Endothelial cell (in vitro differentiated cells): ENCODE data around the gene KRTAP1-4. TPM values are rescaled to one million over a fixed set of nuclear protein-coding genes. Genes with fewer than 3 reads are reported as not detected.
"Not testable (repeated sequence)": the region's sequence is repeated elsewhere in the genome, so short reads cannot be mapped to it uniquely, and the experiment has no call there.

Experiments used
- DNase-seq: peaks from one replicate; pipeline ENCODE4 v3.0.0; 2021; ENCODE audit warnings: low spot score
- H3K27ac Mint-ChIP-seq: one replicate; pipeline ENCODE4 v1.8.0; 2021; ENCODE audit warnings: mixed read lengths, inconsistent platforms; ENCODE audit not compliant: unreplicated experiment
- H3K27me3 Mint-ChIP-seq: one replicate; pipeline ENCODE4 v1.8.0; 2021; ENCODE audit warnings: mild to moderate bottlenecking, moderate library complexity, mixed read lengths, inconsistent platforms; ENCODE audit not compliant: unreplicated experiment
- H3K36me3 Mint-ChIP-seq: one replicate; pipeline ENCODE4 v1.8.0; 2021; ENCODE audit warnings: mild to moderate bottlenecking, low read depth, mixed read lengths, inconsistent platforms; ENCODE audit not compliant: unreplicated experiment
- H3K4me1 Mint-ChIP-seq: one replicate; pipeline ENCODE4 v1.8.0; 2021; ENCODE audit warnings: mild to moderate bottlenecking, mixed read lengths, inconsistent platforms; ENCODE audit not compliant: unreplicated experiment
- H3K4me3 Mint-ChIP-seq: one replicate; pipeline ENCODE4 v1.8.0; 2021; ENCODE audit warnings: mild to moderate bottlenecking, mixed read lengths, inconsistent platforms; ENCODE audit not compliant: unreplicated experiment
- H3K9me3 Mint-ChIP-seq: one replicate; pipeline ENCODE4 v1.8.0; 2021; ENCODE audit warnings: mixed read lengths, inconsistent platforms; ENCODE audit not compliant: unreplicated experiment
- total RNA-seq: library from RNA; stranded (reverse); fragmentation: NEBNext Ultra II Directional; extraction: Animal tissue kit (Norgen Biotek cat#: 25700); gene quantifications from one replicate; pipeline ENCODE4 v1.2.1, GENCODE V29; 2021; ENCODE audit not compliant: unreplicated experiment
- TF ChIP-seq, protein P1 (sequence below): fragments of 200-600 bp; sonication (generic); IDR thresholded peaks from one replicate; pipeline ENCODE4 v1.5.0; 2021; ENCODE audit warnings: antibody characterized with exemption; ENCODE audit not compliant: unreplicated experiment

The KRTAP1-4 gene
- total RNA-seq, 1 donor from 2014 or later, result not detected

DNA sequence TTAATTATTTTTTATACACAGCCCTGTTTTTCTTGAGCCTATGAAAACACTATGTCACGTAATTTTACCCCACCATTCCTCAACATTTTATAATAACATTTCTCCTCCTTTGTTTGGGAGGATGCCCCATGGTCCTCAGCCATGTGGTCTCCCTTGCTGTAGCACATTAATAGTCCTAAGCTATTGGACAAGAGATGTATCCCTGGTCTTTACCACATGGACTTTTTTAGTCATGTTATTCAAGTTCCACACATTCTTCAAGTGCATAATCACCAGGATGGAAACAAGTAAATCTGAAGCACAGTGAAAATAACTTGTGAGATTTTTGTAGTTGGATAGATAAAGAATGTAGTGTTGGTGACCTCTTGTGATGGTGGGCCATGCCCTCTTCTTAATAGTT, 32.0 kb upstream of the KRTAP1-4 start:
- TF ChIP-seq, protein P1, sequence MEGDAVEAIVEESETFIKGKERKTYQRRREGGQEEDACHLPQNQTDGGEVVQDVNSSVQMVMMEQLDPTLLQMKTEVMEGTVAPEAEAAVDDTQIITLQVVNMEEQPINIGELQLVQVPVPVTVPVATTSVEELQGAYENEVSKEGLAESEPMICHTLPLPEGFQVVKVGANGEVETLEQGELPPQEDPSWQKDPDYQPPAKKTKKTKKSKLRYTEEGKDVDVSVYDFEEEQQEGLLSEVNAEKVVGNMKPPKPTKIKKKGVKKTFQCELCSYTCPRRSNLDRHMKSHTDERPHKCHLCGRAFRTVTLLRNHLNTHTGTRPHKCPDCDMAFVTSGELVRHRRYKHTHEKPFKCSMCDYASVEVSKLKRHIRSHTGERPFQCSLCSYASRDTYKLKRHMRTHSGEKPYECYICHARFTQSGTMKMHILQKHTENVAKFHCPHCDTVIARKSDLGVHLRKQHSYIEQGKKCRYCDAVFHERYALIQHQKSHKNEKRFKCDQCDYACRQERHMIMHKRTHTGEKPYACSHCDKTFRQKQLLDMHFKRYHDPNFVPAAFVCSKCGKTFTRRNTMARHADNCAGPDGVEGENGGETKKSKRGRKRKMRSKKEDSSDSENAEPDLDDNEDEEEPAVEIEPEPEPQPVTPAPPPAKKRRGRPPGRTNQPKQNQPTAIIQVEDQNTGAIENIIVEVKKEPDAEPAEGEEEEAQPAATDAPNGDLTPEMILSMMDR, result no peak
- no peak overlapping the region for H3K4me3 Mint-ChIP-seq
- no peak overlapping the region for H3K27ac Mint-ChIP-seq
- H3K27me3 Mint-ChIP-seq, result peaks cover 1% of the 10 kb centered on the region
- no peaks in the 10 kb centered on the region for H3K4me1 Mint-ChIP-seq
- H3K36me3 Mint-ChIP-seq, result no peaks in the 10 kb centered on the region
- no peak for DNase-seq
- no peaks in the 10 kb centered on the region for H3K9me3 Mint-ChIP-seq

DNA sequence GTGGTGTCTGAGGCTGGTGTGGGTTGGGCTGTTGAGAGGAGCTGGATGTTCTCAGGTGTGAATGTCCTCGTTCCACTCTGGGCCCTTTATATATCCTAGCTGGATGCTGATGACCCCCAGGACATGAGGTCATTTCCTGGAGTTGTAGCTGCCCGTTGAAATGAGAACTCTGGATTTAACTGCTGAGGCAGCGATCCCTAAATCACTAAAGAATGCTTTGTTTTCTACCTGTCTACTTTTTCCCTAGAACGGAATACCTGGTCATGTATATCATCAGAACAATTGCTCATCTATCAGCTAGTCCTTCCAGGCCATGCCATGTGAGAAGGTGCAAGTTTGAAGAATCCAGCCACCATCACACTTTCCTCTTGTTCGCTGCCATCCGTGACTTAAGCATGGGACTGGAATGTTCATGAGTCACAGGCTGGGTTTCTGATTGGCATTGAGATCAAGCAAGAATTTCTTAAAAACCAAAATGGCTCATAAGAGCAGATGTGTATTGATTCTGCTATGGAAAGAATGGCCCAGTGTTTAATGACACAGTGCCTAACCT, 30.1 kb upstream of the KRTAP1-4 start, which contains the start of gene KRTAP2-3:
KRTAP2-3 (minus strand) TSS at position 63 of the 553 bp plus-strand sequence. CDS start 64 bp downstream, outside the sequence.
- Mint-ChIP-seq H3K4me3 (no peak within 1 kb of the TSS), H3K36me3 (no peaks in the 10 kb centered on the region), H3K27me3 (peaks cover 1% of the 10 kb centered on the region), H3K4me1 (no peaks in the 10 kb centered on the region), H3K9me3 (no peaks in the 10 kb centered on the region), H3K27ac (no peak within 1 kb of the TSS)
- TF ChIP-seq, protein P1, result no peak
- no peak for DNase-seq

DNA sequence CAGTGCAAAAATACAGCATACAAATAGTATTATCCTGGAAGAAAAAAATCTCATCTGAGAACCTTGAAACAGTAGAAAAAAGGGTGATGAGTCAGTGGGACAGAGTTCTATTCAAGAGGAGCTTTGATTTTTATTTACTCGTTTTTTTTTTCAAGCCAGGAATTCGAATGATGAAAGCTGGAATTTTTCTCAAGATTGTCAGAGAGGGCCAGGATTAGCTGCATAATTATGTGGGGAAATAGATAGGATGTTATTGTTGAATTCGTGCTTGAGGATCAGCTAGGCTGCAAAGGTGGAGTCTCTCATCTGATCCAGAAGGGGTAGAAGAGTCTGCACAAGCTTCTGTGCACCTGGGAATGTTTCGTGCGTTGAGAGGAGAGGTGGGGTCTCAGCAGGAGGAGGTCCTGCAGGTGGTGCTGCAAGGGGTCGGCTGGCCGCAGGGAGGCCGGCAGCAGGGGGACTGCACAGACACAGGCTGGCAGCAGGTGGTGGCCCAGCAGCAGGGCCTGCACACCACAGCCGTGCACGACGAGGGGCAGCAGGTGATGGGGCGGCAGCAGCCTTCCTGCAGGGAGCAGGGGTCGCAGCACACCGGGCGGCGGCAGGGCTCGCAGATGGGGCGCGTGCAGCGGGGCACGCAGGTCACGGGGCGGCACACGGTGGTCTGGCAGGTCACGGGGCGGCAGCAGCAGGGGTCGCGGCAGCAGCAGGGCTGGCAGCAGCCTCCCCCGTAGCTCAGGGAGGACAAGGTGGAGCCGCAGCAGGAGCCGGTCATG, 29.5 kb upstream of the KRTAP1-4 start:
- not testable (repeated sequence) for H3K9me3 Mint-ChIP-seq, H3K4me1 Mint-ChIP-seq, H3K27ac Mint-ChIP-seq, DNase-seq, H3K36me3 Mint-ChIP-seq, H3K27me3 Mint-ChIP-seq, H3K4me3 Mint-ChIP-seq

DNA sequence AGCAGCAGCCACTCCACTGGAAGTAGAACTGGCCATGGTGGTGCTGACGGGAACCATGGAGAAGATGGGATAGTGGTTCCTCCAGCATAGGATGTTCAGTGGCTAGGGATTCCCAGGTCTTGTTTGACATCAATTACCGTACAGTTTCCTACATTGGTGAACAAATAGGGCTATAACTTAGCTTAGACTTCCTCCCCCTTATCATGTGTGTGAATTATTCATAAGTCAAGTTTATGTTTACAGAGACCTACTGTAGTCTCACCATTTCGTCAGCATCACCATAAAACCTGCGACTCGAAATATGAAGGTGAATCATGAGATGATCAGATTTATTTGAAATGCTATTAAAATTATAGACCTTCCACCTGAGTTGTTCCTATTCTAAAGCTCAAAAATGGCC, 28.7 kb upstream of the KRTAP1-4 start:
- H3K27me3 Mint-ChIP-seq, result peaks cover 1% of the 10 kb centered on the region
- DNase-seq, result no peak
- H3K4me3 Mint-ChIP-seq, result no peak overlapping the region
- H3K4me1 Mint-ChIP-seq, result no peaks in the 10 kb centered on the region
- TF ChIP-seq, protein P1, result no peak
- H3K27ac Mint-ChIP-seq, result no peak overlapping the region
- no peaks in the 10 kb centered on the region for H3K9me3 Mint-ChIP-seq
- H3K36me3 Mint-ChIP-seq, result no peaks in the 10 kb centered on the region

DNA sequence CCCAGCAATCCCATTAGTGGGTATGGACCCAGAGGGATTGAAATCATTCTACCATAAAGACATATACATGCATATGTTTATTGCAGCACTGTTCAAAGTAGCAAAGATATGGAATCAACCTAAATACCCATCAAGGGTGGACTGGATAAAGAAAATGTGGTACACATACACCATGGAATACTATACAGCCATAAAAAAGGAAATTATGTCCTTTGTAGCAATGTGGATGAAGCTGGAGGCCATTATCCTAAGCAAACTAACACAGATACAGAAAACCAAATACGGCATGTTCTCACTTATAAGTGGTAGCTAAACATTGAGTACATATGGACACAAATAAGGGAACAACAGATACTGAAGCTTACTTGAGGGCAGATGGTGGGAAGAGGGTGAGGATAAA, 27.6 kb upstream of the KRTAP1-4 start:
- Mint-ChIP-seq H3K27me3 (no peaks in the 10 kb centered on the region), H3K4me3 (no peak overlapping the region), H3K9me3 (no peaks in the 10 kb centered on the region), H3K27ac (no peak overlapping the region), H3K36me3 (no peaks in the 10 kb centered on the region), H3K4me1 (no peaks in the 10 kb centered on the region)
- TF ChIP-seq, protein P1, result no peak
- DNase-seq, result no peak

DNA sequence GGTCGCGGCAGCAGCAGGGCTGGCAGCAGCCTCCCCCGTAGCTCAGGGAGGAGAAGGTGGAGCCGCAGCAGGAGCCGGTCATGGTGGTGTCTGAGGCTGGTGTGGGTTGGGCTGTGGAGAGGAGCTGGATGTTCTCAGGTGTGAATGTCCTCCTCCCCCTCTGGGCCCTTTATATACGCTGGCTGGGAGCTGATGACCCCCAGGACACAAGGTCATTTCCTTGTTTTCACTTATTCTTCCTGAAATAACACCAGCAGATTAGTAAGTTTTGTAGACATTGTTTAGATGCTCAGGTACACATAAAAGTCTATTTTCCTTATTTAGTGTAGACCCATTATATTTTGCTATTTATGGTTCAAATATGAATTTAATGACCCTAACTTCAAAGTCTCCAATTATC, 25.1 kb upstream of the KRTAP1-4 start, which contains the start of gene KRTAP2-2:
KRTAP2-2 (minus strand) TSS at position 101 of the 400 bp plus-strand sequence; CDS start at position 82, 19 bp downstream.
- DNase-seq, H3K27ac Mint-ChIP-seq, H3K27me3 Mint-ChIP-seq, H3K4me1 Mint-ChIP-seq, H3K9me3 Mint-ChIP-seq, H3K36me3 Mint-ChIP-seq, H3K4me3 Mint-ChIP-seq: not testable (repeated sequence)

DNA sequence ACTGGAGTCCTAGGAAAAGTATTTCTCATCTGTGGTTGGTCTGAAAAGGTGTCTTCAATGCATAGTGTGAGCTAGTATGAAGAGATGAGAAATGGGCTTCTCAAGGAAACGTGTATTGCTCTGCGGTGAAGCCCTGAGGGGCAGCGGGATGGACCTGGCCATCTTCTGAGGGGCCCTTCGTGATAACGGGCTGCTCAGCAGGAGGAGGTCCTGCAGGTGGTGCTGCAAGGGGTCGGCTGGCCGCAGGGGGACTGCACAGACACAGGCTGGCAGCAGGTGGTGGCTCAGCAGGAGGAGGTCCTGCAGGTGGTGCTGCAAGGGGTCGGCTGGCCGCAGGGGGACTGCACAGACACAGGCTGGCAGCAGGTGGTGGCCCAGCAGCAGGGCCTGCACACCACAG, 24.6 kb upstream of the KRTAP1-4 start:
- H3K9me3 Mint-ChIP-seq, DNase-seq, H3K4me3 Mint-ChIP-seq, H3K36me3 Mint-ChIP-seq, H3K4me1 Mint-ChIP-seq, H3K27ac Mint-ChIP-seq, H3K27me3 Mint-ChIP-seq: not testable (repeated sequence)
